ENCODE results near the gene KRTAP1-1.
"Not testable (repeated sequence)": the region's sequence is repeated elsewhere in the genome, so short reads cannot be mapped to it uniquely, and the experiment has no call there.

- not testable (repeated sequence) for TF ChIP-seq POU2F2, POLR2AphosphoS5, POLR2A, TAF1, SPI1 (IDR thresholded peaks at IDR 0.05; ENCODE audit: low read depth, low read length)
Observed at GRCh38 chr17:41083427-41083826, 42.2 kb upstream of the KRTAP1-1 start.

All from GM12891 (cell line).